H54 (cell line): ENCODE measurements around the gene RAPGEF2.
"Not testable (repeated sequence)": the region's sequence is repeated elsewhere in the genome, so short reads cannot be mapped to it uniquely, and the experiment has no call there.

Experiments
- DNase-seq: peaks from one replicate; pipeline ENCODE4 v3.0.0; 2011; ENCODE audit warnings: low spot score, mixed read lengths; ENCODE audit not compliant: insufficient read length
- FAIRE-seq: peaks from 3 replicates; lab custom pipeline; 2011; peaks lifted over from hg19 to GRCh38; lab: Jason Lieb, UNC
- POLR2A ChIP-seq: IDR thresholded peaks from 2 replicates; pipeline ENCODE4 v1.6.1; 2011; ENCODE audit warnings: low read depth, mild to moderate bottlenecking, low read length

The RAPGEF2 gene, protein sequence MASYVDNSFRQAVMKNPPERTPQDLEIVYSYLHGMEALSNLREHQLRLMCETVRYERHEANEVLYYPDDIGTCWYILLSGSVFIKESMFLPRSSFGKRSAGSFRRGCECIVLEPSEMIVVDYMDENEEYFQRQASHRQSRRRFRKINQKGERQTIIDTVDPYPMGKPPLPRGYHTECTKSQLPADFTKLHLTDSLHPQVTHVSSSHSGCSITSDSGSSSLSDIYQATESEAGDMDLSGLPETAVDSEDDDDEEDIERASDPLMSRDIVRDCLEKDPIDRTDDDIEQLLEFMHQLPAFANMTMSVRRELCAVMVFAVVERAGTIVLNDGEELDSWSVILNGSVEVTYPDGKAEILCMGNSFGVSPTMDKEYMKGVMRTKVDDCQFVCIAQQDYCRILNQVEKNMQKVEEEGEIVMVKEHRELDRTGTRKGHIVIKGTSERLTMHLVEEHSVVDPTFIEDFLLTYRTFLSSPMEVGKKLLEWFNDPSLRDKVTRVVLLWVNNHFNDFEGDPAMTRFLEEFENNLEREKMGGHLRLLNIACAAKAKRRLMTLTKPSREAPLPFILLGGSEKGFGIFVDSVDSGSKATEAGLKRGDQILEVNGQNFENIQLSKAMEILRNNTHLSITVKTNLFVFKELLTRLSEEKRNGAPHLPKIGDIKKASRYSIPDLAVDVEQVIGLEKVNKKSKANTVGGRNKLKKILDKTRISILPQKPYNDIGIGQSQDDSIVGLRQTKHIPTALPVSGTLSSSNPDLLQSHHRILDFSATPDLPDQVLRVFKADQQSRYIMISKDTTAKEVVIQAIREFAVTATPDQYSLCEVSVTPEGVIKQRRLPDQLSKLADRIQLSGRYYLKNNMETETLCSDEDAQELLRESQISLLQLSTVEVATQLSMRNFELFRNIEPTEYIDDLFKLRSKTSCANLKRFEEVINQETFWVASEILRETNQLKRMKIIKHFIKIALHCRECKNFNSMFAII (N-terminal part only)

DNA sequence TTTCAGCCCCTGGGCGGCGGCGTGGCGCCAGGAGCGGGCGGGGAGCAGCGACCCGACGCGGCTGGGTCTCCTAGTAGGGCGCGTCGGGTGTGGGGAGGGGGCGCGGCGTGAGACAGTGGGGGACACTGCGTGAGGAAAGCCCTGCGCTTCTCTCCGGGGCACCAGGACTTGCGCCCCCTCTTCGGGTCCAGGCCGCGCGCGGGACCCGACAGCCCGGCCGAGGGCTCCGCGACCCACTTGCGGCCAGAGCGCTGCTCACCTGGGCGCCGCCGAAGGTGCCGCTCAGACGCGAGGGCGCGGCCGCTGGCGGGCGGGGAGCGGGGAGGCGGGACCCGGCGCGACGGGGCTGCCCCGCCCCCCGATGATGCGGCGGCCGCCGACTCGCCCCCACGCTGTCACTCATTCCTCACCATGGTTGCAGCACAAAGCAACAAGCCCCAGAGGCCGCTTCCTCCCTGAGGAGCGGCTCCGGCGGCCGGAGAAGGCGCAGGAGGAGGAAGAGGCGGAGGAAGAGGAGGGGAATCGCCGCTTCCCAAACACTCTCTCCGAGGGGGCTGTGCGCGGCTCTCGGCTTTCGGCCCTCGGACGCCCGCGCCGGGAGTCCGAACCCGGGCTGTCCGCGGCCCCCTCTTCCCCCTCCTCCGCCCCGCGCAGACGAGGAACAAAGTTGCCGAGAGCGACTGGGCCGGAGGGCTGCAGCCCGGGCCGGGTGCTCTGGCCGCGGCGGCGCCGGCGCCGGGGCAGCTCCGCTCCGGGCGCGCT is at the start of gene RAPGEF2:
Gene RAPGEF2, plus strand, starts transcription at position 458 of the 762 bp plus-strand sequence. CDS start 1,084 bp downstream, outside the sequence.
- FAIRE-seq: no peak

DNA sequence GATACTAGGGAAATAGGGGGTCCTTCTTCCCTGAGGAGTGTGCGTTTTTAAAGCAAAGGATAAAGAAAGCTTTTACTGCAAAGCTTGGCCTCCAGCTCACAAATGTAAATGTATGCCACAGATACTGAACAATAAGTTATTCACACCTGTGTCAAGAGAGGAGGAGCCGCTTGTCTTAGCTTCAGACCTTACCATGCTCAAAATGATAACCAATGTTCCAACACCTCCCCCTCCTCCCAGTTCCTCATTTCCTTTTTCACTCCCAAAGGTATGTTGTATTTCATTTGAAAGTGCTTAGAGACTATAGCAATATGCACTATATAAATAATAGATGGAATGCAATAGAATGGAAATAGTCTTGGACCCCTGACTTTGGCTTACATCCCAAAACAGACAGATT is 47.0 kb upstream of the RAPGEF2 start:
- FAIRE-seq: no peak
- no peak for TF ChIP-seq POLR2A
- DNase-seq: no peak

More for the DNA sequence above, at the start of gene RAPGEF2:
- peak; percentile 68 for DNase-seq
- peak; percentile 71 for TF ChIP-seq POLR2A

DNA sequence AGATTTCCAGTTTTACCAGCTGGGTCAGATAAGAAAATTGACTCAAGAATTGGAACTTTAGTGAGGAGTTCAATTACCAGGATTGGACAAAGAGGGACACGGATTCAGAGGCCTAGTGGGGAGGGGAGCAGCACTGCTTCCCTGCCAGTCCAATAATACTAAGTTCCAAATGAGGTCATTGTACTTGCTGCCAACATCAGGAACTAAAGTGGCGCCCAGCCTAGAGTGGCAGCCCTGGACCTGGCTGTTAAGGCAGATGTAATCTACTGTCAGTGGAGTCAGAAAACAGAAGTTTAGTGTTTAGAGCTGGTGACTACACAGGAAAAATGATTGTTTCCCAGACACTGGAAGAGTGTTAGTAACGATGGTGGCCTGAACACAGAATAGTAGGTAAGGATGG is 42.7 kb upstream of the RAPGEF2 start:
- no peak for DNase-seq

DNA sequence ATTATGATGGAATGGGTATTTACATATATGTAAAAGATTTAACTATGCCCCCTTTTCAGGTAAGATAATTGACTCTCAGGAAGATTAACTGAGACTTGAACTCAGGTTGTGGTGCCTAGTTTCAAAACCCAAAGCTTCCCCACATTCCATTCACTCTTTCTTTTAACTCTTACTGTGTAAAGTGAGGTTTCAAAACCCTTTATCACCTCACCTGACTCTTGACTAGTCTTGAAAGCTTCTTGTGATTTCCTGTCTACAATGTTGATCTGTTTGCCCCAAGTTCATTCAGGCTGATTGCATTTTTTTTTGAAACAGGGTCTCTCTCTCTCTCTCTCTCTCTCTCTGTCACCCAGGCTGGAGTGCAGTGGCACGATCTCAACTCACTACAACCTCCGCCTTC is 40.5 kb upstream of the RAPGEF2 start:
- FAIRE-seq (no peak), DNase-seq (no peak)
- TF ChIP-seq POLR2A: no peak

More for the DNA sequence above, 42.7 kb upstream of the RAPGEF2 start:
- no peak for TF ChIP-seq POLR2A
- no peak for FAIRE-seq

DNA sequence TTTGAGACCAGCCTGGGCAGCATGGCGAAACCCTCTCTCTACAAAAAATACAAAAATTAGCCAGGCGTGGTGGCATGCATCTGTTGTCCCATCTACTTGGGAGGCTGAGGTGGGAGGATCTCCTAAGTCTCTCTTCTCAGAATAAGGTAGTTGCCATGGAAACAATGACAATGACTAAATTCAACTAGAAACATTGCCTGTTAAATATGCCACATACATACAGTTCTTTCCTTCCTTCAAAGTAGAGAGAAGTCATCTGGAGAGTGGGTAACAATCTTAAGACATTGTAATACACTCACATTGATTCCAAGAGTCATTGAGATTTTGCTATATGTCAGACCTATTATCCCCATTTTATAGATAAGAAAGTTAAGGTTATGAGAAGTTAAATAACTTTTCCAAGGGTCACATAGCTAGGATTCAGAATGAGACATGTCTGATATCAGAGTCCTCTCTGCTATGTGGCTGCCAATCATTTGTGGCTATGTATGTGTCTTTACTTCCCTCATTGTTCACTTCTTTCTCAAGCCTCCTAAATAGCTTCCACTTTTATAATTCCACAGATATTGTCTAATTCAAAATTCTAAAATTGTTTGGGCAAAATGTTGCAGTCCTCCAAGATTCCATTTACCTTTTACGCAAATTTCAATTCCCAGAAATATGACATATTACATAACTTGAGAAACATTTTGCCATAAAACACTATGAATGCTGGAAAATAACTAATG is 37.2 kb upstream of the RAPGEF2 start:
- TF ChIP-seq POLR2A: no peak
- DNase-seq (no peak), FAIRE-seq (no peak)

DNA sequence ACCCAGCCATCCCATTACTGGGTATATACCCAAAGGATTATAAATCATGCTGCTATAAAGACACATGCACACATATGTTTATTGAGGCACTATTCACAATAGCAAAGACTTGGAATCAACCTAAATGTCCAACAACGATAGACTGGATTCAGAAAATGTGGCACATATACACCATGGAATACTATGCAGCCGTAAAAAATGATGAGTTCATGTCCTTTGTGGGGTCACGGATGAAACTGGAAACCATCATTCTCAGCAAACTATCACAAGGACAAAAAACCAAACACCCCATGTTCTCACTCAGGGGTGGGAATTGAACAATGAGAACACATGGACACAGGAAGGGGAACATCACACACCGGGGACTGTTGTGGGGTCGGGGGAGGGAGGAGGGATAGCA is 34.7 kb upstream of the RAPGEF2 start:
- FAIRE-seq, DNase-seq: not testable (repeated sequence)

DNA sequence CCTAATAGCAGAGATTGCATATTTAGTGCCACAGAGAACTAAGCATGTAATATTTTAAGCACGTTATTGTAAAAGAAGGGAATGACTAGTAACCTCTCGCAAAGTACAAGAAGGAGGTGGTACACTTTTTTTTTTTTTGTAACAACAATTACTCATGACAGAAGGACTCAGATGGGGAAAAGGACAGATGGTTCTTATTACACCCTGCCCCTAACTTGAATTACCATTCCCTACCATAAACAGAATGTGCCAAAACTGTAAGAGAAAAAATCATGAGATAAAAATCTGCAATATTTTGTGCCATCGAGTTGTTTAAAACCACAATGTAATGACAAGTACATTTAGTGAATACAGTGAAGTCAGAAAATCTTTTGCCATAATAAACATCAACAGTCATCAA is 33.0 kb upstream of the RAPGEF2 start:
- FAIRE-seq: no peak
- DNase-seq: no peak
- no peak for TF ChIP-seq POLR2A

DNA sequence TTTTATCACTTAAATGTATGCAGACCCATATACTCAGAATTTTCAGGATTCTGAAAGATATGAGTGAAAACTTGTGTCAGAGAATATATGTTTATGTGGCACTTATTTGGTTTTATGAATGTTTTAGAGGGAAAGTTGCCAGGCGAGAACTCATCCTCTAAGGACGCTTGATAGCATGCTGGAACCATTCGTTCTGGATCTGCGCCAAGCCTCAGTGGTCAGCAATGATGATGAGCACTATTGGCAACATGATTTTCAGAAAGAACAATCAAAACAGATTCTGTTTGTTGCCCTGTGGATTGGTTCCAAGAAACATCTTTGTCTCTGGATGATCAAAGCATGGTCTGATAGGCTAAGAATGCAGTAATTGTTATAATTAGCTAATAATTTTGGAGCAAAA is 32.1 kb upstream of the RAPGEF2 start:
- FAIRE-seq (no peak), DNase-seq (no peak)
- no peak for TF ChIP-seq POLR2A

DNA sequence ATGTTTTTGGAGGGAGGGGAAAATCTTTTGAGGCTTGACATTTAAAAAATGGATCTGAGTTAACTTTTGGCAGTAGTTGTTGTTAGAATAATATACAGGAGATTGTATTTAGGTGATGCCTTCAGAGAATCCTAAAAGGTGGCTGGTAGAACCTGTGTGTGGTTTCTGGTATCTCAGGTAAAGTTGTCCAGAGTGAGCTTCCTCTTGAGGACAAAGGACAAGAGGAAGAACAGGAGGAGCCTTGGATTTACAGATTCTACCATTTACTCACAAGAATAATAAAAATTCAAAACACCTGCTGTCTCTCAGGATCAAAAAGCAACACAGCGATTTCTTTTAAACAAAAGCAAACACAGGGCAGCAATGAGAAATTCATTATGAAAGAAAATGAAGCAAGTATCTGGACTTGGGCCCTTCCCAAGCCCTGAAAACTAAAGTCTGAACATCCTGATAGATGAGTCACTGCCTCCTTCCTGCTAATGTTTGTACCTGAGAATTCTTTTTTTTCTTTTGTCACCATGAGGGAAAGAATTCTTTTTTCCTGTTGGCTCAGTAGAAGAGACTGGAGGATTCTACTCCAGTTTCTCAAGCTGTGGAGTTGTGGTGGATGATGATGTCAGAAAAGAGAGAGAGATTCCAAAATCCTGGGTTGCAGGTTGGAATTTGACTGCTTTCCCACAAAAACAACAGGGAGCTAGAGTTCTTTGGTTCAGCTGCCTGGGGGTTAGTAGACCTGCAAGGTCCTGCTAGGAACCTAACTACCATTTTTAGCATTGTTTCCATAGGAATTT is 31.5 kb upstream of the RAPGEF2 start:
- no peak for FAIRE-seq
- TF ChIP-seq POLR2A: no peak

DNA sequence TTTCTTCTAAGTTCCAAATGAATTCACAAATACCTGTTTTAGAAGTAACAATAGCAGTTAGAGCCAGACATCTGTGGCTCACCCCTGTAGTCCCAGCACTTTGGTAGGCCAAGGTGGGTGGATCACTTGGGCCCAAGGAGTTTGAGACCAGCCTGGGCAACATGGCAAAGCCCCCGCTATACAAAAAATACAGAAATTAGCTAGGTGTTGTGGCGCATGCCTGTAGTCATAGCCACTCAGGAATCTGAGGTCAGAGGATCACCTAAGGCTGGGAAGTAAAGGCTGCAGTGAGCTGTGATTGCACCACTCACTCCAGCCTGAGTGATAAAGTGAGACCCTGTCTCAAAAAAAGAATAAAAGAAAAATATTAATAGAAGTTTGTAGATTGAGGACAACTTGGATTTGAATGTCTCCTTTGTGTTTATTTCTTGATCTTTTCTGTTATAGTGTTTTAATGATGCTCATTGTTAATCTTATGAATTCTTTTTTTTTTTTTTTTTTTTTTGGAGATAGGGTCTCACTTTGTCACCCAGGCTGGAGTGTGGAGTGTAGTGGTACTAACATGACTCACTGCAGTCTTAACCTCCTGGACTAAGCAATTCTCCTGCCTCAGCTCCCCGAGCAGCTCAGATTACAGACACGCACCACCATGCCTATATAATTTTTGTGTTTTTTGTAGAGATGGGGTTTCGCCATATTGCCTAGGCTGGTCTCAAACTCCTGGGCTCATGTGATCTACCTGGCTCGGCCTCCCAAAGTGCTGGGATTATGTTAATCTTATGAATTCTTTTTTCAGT is 30.7 kb upstream of the RAPGEF2 start:
- no peak for DNase-seq
- no peak for TF ChIP-seq POLR2A
- FAIRE-seq: no peak

More for the DNA sequence above, 31.5 kb upstream of the RAPGEF2 start:
- DNase-seq: no peak

DNA sequence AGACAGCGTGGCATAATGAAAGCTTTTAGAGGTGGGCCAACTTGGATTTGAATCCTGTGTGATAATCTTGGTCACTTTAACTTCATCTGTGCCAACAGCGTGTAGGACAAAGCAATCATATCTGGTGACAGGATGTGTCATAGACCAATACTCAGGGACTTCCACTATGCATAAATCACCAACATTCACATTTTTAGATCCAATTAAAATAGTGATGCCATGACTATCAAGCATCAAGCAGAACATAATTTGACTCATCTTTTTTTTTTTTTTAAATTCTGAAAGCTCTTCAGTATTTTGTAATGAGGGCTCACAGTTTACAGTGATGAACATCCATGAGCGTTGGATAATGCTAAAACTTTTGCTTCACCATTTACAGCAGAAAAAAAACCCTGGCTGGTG is 27.3 kb upstream of the RAPGEF2 start:
- DNase-seq (no peak), FAIRE-seq (no peak)
- no peak for TF ChIP-seq POLR2A

DNA sequence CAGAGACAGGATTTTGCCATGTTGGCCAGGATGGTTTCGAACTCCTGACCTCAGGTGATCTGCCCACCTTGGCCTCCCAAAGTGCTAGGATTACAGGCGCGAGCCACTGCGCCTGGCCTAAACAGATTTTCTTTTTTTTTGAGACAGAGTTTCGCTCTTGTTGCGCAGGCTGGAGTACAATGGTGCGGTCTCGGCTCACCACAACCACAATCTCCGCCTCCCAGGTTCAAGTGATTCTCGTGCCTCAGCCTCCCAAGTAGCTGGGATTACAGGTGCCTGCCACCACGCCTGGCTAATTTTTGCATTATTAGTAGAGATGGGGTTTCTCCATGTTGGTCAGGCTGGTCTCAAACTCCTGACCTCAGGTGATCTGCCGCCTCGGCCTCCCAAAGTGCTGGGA is 25.9 kb upstream of the RAPGEF2 start:
- not testable (repeated sequence) for FAIRE-seq, DNase-seq
